Heart right ventricle (tissue), 16 donors: ENCODE data around the gene LDLRAD4. TPM values are rescaled to one million over a fixed set of nuclear protein-coding genes. Genes with fewer than 3 reads are reported as not detected.

ENCODE experiments used
- ATAC-seq, 8 donors: fragments of 200-7000 bp; cut with Tn5 transposase; one replicate each; pipeline ENCODE4 v1.9.1; 2020; ENCODE audit warnings: mild to moderate bottlenecking in 8 of 8, moderate library complexity in 8 of 8, moderate number of reproducible peaks in 1 of 8
- DNase-seq, 2 donors: peaks; one replicate each; pipeline ENCODE4 v3.0.0-alpha.2; 2020
- H3K27ac ChIP-seq, 10 donors: fragments of 200-600 bp; sonication (generic) in 2 of 10; one replicate each; pipeline versions ENCODE4 v1.5.0 to v1.8.0; 2020 to 2022; ENCODE audit warnings: mild to moderate bottlenecking in 3 of 10
- H3K27me3 ChIP-seq, 7 donors: fragments of 200-600 bp; one replicate each; pipeline ENCODE4 v1.8.0; 2021 to 2022; ENCODE audit warnings: mild to moderate bottlenecking in 2 of 7
- H3K36me3 ChIP-seq, 9 donors: fragments of 200-600 bp; sonication (generic) in 1 of 9; one replicate each; pipeline versions ENCODE4 v1.5.0 to v1.8.0; 2020 to 2022; ENCODE audit warnings: mild to moderate bottlenecking in 2 of 9
- H3K4me1 ChIP-seq, 9 donors: fragments of 200-600 bp; sonication (generic) in 1 of 9; one replicate each; pipeline versions ENCODE4 v1.5.0 to v1.8.0; 2020 to 2022; ENCODE audit warnings: mild to moderate bottlenecking in 4 of 9
- H3K4me3 ChIP-seq, 10 donors: fragments of 200-600 bp; sonication (generic) in 2 of 10; one replicate each; pipeline versions ENCODE4 v1.5.0 to v1.8.0; 2020 to 2022; ENCODE audit warnings: mild to moderate bottlenecking in 7 of 10, moderate library complexity in 2 of 10
- H3K9me3 ChIP-seq, 11 donors: fragments of 200-600 bp in 10 of 11; sonication (generic) in 2 of 11; one replicate each; pipeline versions ENCODE4 v1.5.0 to v1.8.0; 2013 to 2022; ENCODE audit warnings: mild to moderate bottlenecking in 2 of 11, control low read depth in 1 of 11, moderate library complexity in 1 of 11
- CTCF ChIP-seq, 9 donors: fragments of 200-600 bp; sonication (generic) in 2 of 9; IDR thresholded peaks; one replicate each; pipeline versions ENCODE4 v1.5.0 to v1.8.0; 2021 to 2022; ENCODE audit warnings: antibody characterized with exemption in 9 of 9, mild to moderate bottlenecking in 5 of 9, moderate library complexity in 1 of 9
- WGBS, 2 donors: extraction: QIAGEN DNeasy Blood & Tissue Kit; methylation state at CpG; one replicate each; pipeline ENCODE4 v1.1.7; 2013; ENCODE audit warnings: inconsistent platforms in 1 of 2; 5-methylcytosine and 5-hydroxymethylcytosine counted together
- intact Hi-C, 10 donors: fragments of 100-400 bp; cut with DNase I; formaldehyde crosslinking; loops; one replicate each; pipeline versions ENCODE4 v1.11.1 to v1.14.2; 2022
- polyA plus RNA-seq, 2 donors: library from polyadenylated mRNA; stranded (reverse); fragments of 200-250 nt; gene quantifications; one replicate each; pipeline ENCODE4 v1.2.3, GENCODE V29; 2013
- total RNA-seq, 10 donors: library from RNA; stranded (reverse); fragmentation: NEBNext Ultra II Directional in 3 of 10; extraction: Animal tissue kit (Norgen Biotek cat#: 25700) in 3 of 10; gene quantifications; one replicate each; pipeline versions ENCODE4 v1.2.1 to v1.2.4, GENCODE V29; 2021 to 2023
- donor health status: Arrhythmogenic right ventricular cardiomyopathy.
- donor health status: ischemic (EF 13 %, LVEDD 7.1; RV severe dilation, severe dysfunction).
- donor health status: healthy with polysubstance abuse.
- donor health status: DM: no; HTN: yes; CAD: no.
- donor health status: DM: no; HTN: no; CAD: no.
- donor health status: ischemic (EF 25% LVEDD 6.9; RV normal size, moderate dysfunction).
- donor health status: ischemic (EF 25% LVEDD 5.7; RV mildly dilated, moderate dysfunction).
- donor health status: healthy.
- donor health status: DM: yes; HTN: yes; CAD: no.
- donor health status: Ischemic cardiomyopathy.
- donor health status: ischemic (EF 35%, LVEDD 5.7; RV mildly dilated, moderate dysfunction).
- donor health status: nonischemic (EF 11% LVEDD 7.7; RV severe dilation, severe dysfunction).
- donor health status: DM: yes; HTN: yes; CAD: no.
- donor health status: PGD.
- donor health status: ischemic (EF 29% LVEDD 5.4; RV normal size, mild dysfunction).
- donor health status: nonischemic (EF 23%, LVEDD 6.1; RV moderate dilation, normal function).

LDLRAD4 gene
- total and polyA plus RNA-seq, 12 donors = 5.4 to 74.6 (median 34.6) TPM

GRCh38 chr18:13386891-13387801 lies 168.6 kb downstream of the LDLRAD4 start:
- intact Hi-C loops = loop anchor here in 2 of 10 donors (10.0 kb wide), 4 partner anchors 48 to 228 kb away; no protein-coding TSS in a partner anchor
- ATAC-seq = peak in 1 of 8 donors; percentile 12
- peak overlapping the region in 4 of 10 donors; percentile 33 to 72 (median 62) for H3K27ac ChIP-seq

DNA sequence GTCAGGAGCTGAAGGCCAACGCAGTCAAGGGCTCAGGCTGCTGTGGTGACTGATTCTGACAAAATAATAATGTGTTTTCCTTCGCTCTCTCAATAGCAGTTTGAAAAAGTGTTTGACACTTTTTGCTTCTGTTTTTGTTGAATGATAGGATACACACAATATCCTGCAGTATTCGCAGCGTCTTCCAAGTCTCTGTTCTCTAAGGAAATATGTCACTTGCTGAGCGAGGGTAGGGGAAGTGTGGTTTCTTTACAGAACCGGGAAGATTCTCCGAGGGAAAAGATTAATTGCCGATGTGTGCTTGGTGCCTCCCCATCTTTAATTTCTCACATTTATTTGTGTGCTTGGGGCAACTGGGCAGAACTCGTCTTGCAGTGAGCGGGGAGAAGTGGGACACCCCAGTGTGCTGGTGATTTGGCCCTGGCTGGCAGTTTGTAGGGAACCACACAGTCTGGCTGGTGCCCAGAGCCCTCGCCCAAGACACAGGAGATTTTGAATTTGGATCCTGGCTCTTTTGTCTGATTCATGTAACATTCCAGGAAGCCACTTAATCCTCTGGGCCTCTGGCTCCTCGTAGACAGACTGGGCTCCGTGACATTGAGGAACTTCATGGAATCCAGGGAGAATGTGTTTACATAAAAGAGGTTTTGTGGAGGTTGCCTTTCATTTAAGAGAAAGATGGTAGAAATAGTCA lies 169.4 kb downstream of the LDLRAD4 start:
- no peak for TF ChIP-seq CTCF (IDR thresholded peaks at IDR 0.05)
- Histone ChIP-seq H3K27me3 (no peaks in the 10 kb centered on the region), H3K9me3 (no peaks in the 10 kb centered on the region), H3K4me1 (peaks cover 2 to 63% (median 28%) of the 10 kb centered on the region in 9 donors), H3K27ac (peak overlapping the region in 9 of 10 donors; percentile 3 to 72 (median 57)), H3K4me3 (no peak overlapping the region), H3K36me3 (peaks cover 0 to 19% (median 0%) of the 10 kb centered on the region in 9 donors)
- DNase-seq (no peak), ATAC-seq (peak in 6 of 8 donors; percentile 22 to 57 (median 44))
- intact Hi-C loops = loop anchor here in 2 of 10 donors (10.0 kb wide), 4 partner anchors 47 to 227 kb away; no protein-coding TSS in a partner anchor
- 67% methylated on average over 13 of the region's 13 CpGs for WGBS, 2 donors

More at GRCh38 chr18:13386891-13387801, 168.6 kb downstream of the LDLRAD4 start:
- Histone ChIP-seq H3K27me3 (no peaks in the 10 kb centered on the region), H3K4me3 (no peak overlapping the region), H3K9me3 (no peaks in the 10 kb centered on the region), H3K36me3 (peaks cover 0 to 19% (median 0%) of the 10 kb centered on the region in 9 donors), H3K4me1 (peaks cover 2 to 72% (median 35%) of the 10 kb centered on the region in 9 donors)
- DNase-seq = no peak
- TF ChIP-seq CTCF (IDR thresholded peaks at IDR 0.05) = no peak
- 88 to 90% methylated on average over 37 to 40 of the region's 40 CpGs for WGBS, 2 donors

DNA sequence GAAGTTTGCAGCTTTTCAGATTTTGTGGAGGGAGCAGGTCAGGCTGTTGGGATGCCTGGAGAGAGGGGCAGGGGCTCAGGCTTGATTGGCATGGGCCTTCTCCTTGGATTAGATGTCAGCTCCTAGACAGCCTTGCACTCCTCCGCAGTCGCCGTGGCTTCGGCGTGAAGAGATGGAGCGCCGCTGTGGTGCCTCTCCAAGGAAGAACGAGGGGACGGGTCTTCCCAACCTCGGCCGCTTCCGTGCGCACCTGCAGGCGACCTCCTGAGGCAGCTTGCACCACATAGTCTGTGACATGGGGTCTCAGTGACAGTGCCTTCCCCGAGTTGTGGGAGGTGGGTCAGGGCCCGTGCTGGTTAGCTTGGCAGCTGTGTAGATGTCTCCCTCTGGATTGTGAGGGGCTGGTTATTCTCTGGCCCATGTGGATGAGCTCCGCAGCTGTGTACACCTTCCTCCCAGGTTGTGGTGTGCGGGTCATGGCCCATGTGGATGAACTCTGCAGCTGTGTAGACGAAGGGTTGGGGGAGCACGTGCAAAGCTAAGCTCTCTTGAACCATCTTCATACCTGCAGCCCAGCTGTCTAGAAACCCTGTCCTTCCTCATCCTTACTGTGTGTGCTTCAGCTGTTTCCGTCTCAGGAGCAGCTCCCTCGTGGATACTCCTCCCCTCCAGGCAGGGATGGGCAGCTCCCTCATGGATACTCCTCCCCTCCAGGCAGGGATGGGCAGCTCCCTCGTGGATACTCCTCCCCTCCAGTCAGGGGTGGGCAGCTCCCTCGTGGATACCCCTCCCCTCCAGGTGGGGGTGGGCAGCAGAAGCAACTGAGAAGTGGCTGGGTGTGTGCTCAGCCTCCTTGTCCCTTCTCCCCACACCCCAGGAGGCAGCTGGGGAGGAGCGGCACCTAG lies 170.3 kb downstream of the LDLRAD4 start:
- no peaks in the 10 kb centered on the region for H3K27me3 ChIP-seq
- DNase-seq (no peak), ATAC-seq (peak in 4 of 8 donors; percentile 13 to 54 (median 34))
- H3K9me3 ChIP-seq = no peaks in the 10 kb centered on the region
- peaks cover 0 to 19% (median 0%) of the 10 kb centered on the region in 9 donors for H3K36me3 ChIP-seq
- peaks cover 2 to 55% (median 22%) of the 10 kb centered on the region in 9 donors for H3K4me1 ChIP-seq
- 84 to 87% methylated on average over 25 of the region's 25 CpGs for WGBS, 2 donors
- intact Hi-C loops = loop anchor here in 2 of 10 donors (10.0 kb wide), 4 partner anchors 46 to 226 kb away; no protein-coding TSS in a partner anchor
- H3K27ac ChIP-seq = peak overlapping the region in 9 of 10 donors; percentile 3 to 72 (median 57)
- H3K4me3 ChIP-seq = no peak overlapping the region
- no peak for TF ChIP-seq CTCF (IDR thresholded peaks at IDR 0.05)
